ENCODE data around the gene TECTB. TPM values are rescaled to one million over a fixed set of nuclear protein-coding genes. Genes with fewer than 3 reads are reported as not detected.
A peak's percentile ranks its signal among the peaks of the same experiment; 100 is the strongest.

TECTB gene
- total RNA-seq, 2 donors from 2014 or later, result not detected

DNA sequence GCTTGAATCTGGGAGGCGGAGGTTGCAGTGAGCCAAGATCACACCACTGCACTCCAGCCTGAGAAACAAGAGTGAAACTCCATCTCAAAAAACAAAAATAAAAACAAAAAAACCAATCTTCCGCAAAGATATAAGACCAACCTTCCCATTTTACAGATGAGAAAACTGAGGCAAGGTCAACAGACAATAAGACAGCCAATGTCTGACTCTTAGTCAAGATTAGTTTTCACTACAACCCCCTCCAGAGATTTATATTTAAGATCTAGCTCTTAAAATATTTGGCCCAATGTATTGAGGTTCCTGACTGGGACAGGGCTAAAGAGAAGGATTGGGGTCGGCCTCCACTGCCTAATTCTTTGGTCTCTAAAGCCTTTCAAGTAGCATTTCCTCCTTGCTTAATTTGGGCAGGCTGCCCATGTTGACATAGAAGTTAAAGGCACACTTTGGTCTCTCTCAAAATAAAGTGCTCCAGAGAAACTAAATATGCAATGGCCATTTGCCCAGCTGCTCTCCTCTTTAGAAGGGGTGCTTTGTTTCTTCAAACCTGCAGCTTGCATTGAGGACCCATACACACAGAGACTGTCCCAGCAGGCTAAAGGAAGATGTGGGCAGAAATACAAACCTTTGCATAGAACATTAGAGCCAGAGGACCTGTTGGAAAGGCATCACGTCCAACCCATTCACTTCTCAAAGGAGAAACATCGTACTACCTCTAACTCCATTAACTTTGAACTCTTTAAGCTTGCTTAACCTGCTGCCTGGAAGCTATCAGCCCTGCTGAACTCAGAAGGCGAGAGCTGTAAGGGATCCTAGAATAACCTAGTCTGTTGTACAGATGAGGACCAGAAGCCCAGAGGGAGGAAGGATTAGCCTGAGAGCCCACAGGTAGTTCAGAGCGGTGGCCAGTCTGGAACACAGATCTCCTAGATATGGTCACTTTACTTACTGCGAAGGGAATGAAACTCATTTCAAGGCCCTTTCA is 3.9 kb downstream of the TECTB start:
- no peaks in the 10 kb centered on the region for H3K27me3 ChIP-seq (replicated peaks; ENCODE audit: insufficient read depth)
- intact Hi-C loops (cut with DNase I), result no loop called here
- no peaks in the 10 kb centered on the region for H3K9me3 ChIP-seq
- peak; percentile 11 for DNase-seq (ENCODE audit: low spot score)
- 63% methylated on average over 8 of the region's 8 CpGs for WGBS
- no peak overlapping the region for H3K27ac ChIP-seq
- no peak overlapping the region for H3K4me3 ChIP-seq
- TF ChIP-seq POLR2A (IDR thresholded peaks at IDR 0.05) (no peak), POLR2AphosphoS5 (IDR thresholded peaks at IDR 0.05) (no peak)
- TF ChIP-seq, protein P1, sequence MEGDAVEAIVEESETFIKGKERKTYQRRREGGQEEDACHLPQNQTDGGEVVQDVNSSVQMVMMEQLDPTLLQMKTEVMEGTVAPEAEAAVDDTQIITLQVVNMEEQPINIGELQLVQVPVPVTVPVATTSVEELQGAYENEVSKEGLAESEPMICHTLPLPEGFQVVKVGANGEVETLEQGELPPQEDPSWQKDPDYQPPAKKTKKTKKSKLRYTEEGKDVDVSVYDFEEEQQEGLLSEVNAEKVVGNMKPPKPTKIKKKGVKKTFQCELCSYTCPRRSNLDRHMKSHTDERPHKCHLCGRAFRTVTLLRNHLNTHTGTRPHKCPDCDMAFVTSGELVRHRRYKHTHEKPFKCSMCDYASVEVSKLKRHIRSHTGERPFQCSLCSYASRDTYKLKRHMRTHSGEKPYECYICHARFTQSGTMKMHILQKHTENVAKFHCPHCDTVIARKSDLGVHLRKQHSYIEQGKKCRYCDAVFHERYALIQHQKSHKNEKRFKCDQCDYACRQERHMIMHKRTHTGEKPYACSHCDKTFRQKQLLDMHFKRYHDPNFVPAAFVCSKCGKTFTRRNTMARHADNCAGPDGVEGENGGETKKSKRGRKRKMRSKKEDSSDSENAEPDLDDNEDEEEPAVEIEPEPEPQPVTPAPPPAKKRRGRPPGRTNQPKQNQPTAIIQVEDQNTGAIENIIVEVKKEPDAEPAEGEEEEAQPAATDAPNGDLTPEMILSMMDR (IDR thresholded peaks at IDR 0.05), result no peak
- H3K4me1 ChIP-seq (replicated peaks), result no peaks in the 10 kb centered on the region
- H3K36me3 ChIP-seq, result no peaks in the 10 kb centered on the region

DNA sequence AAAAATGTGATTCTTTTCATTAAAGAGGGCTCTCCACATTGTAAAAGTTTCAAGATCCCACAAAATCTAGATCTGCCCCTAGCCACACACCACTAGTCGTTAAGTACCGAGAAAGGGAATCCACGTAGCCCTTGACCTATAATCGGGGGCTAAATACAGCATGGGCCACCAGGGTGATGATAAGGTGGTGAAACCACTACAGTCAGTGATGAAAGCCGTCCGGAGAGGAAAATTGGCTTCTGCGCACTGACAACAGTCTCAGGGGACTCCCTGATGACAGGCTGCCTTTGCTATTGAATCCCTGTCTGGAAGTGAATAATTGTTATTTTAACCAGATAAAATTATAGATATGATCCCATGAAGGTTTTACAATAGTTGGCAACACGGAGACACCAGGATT is 4.6 kb downstream of the TECTB start:
- Histone ChIP-seq H3K4me3 (no peak overlapping the region), H3K9me3 (no peaks in the 10 kb centered on the region), H3K27ac (no peak overlapping the region), H3K36me3 (no peaks in the 10 kb centered on the region), H3K27me3 (replicated peaks; ENCODE audit: insufficient read depth) (no peaks in the 10 kb centered on the region), H3K4me1 (replicated peaks) (no peaks in the 10 kb centered on the region)
- TF ChIP-seq POLR2A (IDR thresholded peaks at IDR 0.05), result no peak
- no peak for TF ChIP-seq POLR2AphosphoS5 (IDR thresholded peaks at IDR 0.05)
- TF ChIP-seq, protein P1 (IDR thresholded peaks at IDR 0.05), result no peak
- DNase-seq (ENCODE audit: low spot score), result no peak
- intact Hi-C loops (cut with DNase I), result no loop called here
- 89% methylated on average over 8 of the region's 8 CpGs for WGBS

DNA sequence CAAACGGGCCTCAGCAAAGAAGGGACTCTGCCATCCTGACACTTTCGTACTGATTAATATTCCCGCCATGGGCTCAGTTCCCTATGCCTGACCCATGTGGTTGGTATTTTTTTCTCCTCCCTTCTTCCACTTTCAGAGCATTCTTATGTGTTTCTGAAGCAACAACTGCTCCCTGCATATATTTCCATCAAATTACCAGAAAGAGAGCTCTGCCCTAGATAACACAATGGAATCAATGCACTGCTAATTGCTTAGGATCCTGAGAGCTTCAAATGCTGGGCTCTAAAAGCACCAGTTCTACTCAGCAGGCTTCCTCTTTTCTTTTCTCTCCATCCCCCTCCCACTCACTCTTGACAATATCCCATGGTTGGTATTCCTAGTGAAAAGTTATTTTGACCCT is 5.3 kb downstream of the TECTB start:
- TF ChIP-seq, protein P1 (IDR thresholded peaks at IDR 0.05), result no peak
- no peak for TF ChIP-seq POLR2A (IDR thresholded peaks at IDR 0.05)
- TF ChIP-seq POLR2AphosphoS5 (IDR thresholded peaks at IDR 0.05), result no peak
- no peaks in the 10 kb centered on the region for H3K4me1 ChIP-seq (replicated peaks)
- H3K27me3 ChIP-seq (replicated peaks; ENCODE audit: insufficient read depth), result no peaks in the 10 kb centered on the region
- no peak overlapping the region for H3K27ac ChIP-seq
- intact Hi-C loops (cut with DNase I), result no loop called here
- WGBS, result 91% methylated on average over 3 of the region's 3 CpGs
- no peak for DNase-seq (ENCODE audit: low spot score)
- no peak overlapping the region for H3K4me3 ChIP-seq
- H3K36me3 ChIP-seq, result no peaks in the 10 kb centered on the region
- H3K9me3 ChIP-seq, result no peaks in the 10 kb centered on the region

DNA sequence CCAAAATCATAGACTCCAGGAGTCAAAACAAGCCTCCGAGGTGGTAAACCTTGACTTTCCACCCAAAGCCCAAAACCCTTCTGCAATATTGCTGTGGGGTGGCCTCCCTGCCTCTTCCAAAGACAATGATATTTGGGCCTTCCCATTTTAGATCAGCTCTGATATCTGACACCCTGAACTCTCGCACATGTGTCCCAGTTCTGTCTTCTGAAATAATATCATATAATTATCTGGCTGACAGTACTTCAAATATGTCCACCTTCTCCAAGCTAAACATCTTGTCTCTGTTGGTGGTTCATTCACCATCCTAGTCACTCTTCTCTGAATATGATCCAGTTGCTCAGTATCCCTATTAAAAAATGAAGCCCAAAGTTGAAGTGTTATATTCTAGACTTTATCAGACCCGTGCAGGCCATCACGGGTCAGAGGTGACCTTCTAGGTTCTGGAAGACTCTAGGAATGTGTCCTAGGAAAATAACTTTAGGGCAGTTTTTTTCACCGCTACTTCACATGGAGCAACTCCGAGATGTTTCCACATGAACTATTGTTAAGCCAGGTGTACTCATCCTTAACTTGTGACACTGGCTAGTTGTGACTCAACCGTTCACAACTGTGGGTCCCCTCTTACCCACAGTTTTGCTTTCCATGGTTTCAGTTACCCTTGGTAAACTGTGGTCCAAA is 6.3 kb downstream of the TECTB start:
- intact Hi-C loops (cut with DNase I), result no loop called here
- no peak for DNase-seq (ENCODE audit: low spot score)
- WGBS, result 90% methylated on average over 7 of the region's 7 CpGs
- H3K27me3 ChIP-seq (replicated peaks; ENCODE audit: insufficient read depth), result no peaks in the 10 kb centered on the region
- no peaks in the 10 kb centered on the region for H3K36me3 ChIP-seq
- H3K27ac ChIP-seq, result no peak overlapping the region
- no peaks in the 10 kb centered on the region for H3K4me1 ChIP-seq (replicated peaks)
- H3K4me3 ChIP-seq, result no peak overlapping the region
- H3K9me3 ChIP-seq, result no peaks in the 10 kb centered on the region
- TF ChIP-seq, protein P1 (IDR thresholded peaks at IDR 0.05), result no peak
- no peak for TF ChIP-seq POLR2AphosphoS5 (IDR thresholded peaks at IDR 0.05)
- no peak for TF ChIP-seq POLR2A (IDR thresholded peaks at IDR 0.05)
